K562 (cell line): ENCODE measurements around the gene CLDN20. TPM values are rescaled to one million over a fixed set of nuclear protein-coding genes. Genes with fewer than 3 reads are reported as not detected.

Experiments used
- ATAC-seq: fragments of 200-7000 bp; cut with Tn5 transposase; 3 replicates; pipeline ENCODE4 v1.9.1; 2020; ENCODE audit warnings: moderate library complexity
- BruUV-seq: library from RNA; stranded (reverse); fragments of 400-500 nt; replicated peaks from 2 replicates; lab custom pipeline; 2021; lab: Mats Ljungman, UMichigan
- CTCF ChIA-PET: fragments of 300-600 bp; formaldehyde crosslinking; extraction: SDS; loops from one replicate; lab custom pipeline; 2021; ENCODE audit warnings: low intra/inter-chr PET ratio; lab: Yijun Ruan, JAX
- POLR2A ChIA-PET: fragments of 300-600, 350-650 bp; sonication (Branson Sonifier 250); formaldehyde crosslinking; extraction: SDS; loops from one replicate; lab custom pipeline; 2021; ENCODE audit warnings: antibody characterized with exemption, inconsistent platforms; lab: Yijun Ruan, JAX
- DNase-seq, 4 experiments: peaks; one replicate each; pipeline versions ENCODE4 v3.0.0 to v3.0.0-alpha.2; 2011 to 2018; ENCODE audit warnings: low spot score in 3 of 4, mixed read lengths in 3 of 4; ENCODE audit errors: extremely low read depth in 1 of 4
- FAIRE-seq: peaks from 2 replicates; lab custom pipeline; 2011; peaks lifted over from hg19 to GRCh38; lab: Jason Lieb, UNC
- H2AFZ ChIP-seq: 2 replicates; pipeline ENCODE4 v1.6.0; 2011; ENCODE audit warnings: low read depth, low read length, control low read depth, inconsistent platforms
- H3K27ac ChIP-seq: fragments of 200-600 bp; 3 replicates; pipeline ENCODE4 v1.8.0; 2011; ENCODE audit warnings: low read depth, mild to moderate bottlenecking, control low read depth, inconsistent platforms, low read length, moderate library complexity, mixed read lengths; ENCODE audit errors: extremely low read depth
- H3K27me3 ChIP-seq, 2 experiments: fragments of 300-600 bp in 1 of 2; 2 replicates in 1 of 2; 3 replicates in 1 of 2; pipeline versions ENCODE4 v1.6.0 to v1.8.0; 2011; ENCODE audit warnings: inconsistent platforms in 2 of 2, low read length in 2 of 2, mild to moderate bottlenecking in 1 of 2, mixed read lengths in 1 of 2, moderate library complexity in 1 of 2; ENCODE audit not compliant: control insufficient read depth in 2 of 2, insufficient read depth in 2 of 2
- H3K36me3 ChIP-seq: fragments of 300-600 bp; 3 replicates; pipeline ENCODE4 v1.8.0; 2011; ENCODE audit warnings: mild to moderate bottlenecking, low read length, inconsistent platforms; ENCODE audit not compliant: control insufficient read depth, insufficient read depth
- H3K4me1 ChIP-seq, 2 experiments: fragments of 200-600 bp in 1 of 2; replicated peaks in 1 of 2; 2 replicates in 1 of 2; 3 replicates in 1 of 2; pipeline versions ENCODE4 v1.5.1 to v1.8.0; 2011; ENCODE audit warnings: inconsistent platforms in 2 of 2, low read length in 2 of 2, mild to moderate bottlenecking in 1 of 2, mixed read lengths in 1 of 2, moderate library complexity in 1 of 2; ENCODE audit not compliant: control insufficient read depth in 2 of 2, insufficient read depth in 2 of 2
- H3K4me2 ChIP-seq: 2 replicates; pipeline ENCODE4 v1.6.1; 2011; ENCODE audit warnings: low read length, control low read depth, inconsistent platforms, mixed read lengths; ENCODE audit not compliant: insufficient read depth
- H3K4me3 ChIP-seq: fragments of 200-600 bp; sonication (generic), shearing (Covaris generic); 2 replicates; pipeline ENCODE4 v1.5.1; 2016; ENCODE audit warnings: control low read depth, inconsistent platforms
- H3K79me2 ChIP-seq: fragments of 200-600 bp; 3 replicates; pipeline ENCODE4 v1.8.0; 2011; ENCODE audit warnings: low read length, inconsistent platforms; ENCODE audit not compliant: control insufficient read depth, insufficient read depth
- H3K9ac ChIP-seq, 2 experiments: 2 replicates each; pipeline versions ENCODE4 v1.6.0 to v1.6.1; 2011; ENCODE audit warnings: low read depth in 2 of 2, low read length in 2 of 2, control low read depth in 1 of 2, inconsistent platforms in 1 of 2, mild to moderate bottlenecking in 1 of 2, mixed read lengths in 1 of 2; ENCODE audit not compliant: insufficient read depth in 1 of 2
- H3K9me1 ChIP-seq: one replicate; pipeline ENCODE4 v1.6.0; 2011; ENCODE audit warnings: inconsistent platforms, mild to moderate bottlenecking, low read length, moderate library complexity; ENCODE audit not compliant: control insufficient read depth, insufficient read depth
- H3K9me3 ChIP-seq: replicated peaks from 2 replicates; pipeline ENCODE4 v1.5.1; 2011; ENCODE audit warnings: low read depth, low read length, inconsistent platforms; ENCODE audit not compliant: control insufficient read depth, insufficient read depth
- H4K20me1 ChIP-seq: replicated peaks from 2 replicates; pipeline ENCODE4 v1.6.1; 2011; ENCODE audit warnings: low read length, inconsistent platforms, mixed read lengths; ENCODE audit not compliant: control insufficient read depth, insufficient read depth
- CBX2 ChIP-seq: fragments of 200-600 bp; sonication (generic); IDR thresholded peaks from one replicate; pipeline ENCODE4 v1.6.1; 2012; ENCODE audit warnings: mild to moderate bottlenecking, low read length, inconsistent platforms; ENCODE audit not compliant: insufficient read depth, poor library complexity, severe bottlenecking
- JUN ChIP-seq, 2 experiments: sonication (generic) in 1 of 2; formaldehyde crosslinking in 1 of 2; IDR thresholded peaks; 2 replicates each; pipeline versions ENCODE4 v1.6.1 to v1.8.0; 2012 to 2022; ENCODE audit warnings: borderline replicate concordance in 2 of 2, mild to moderate bottlenecking in 2 of 2, improper control_type of control experiment in 1 of 2, low read depth in 1 of 2, low read length in 1 of 2, missing genetic modification reagents in 1 of 2
- PCBP2 ChIP-seq: fragments of 200-400 bp; formaldehyde crosslinking; IDR thresholded peaks from 2 replicates; pipeline ENCODE4 v1.6.1; 2018; ENCODE audit warnings: low read length, low read depth, mild to moderate bottlenecking, moderate library complexity; ENCODE audit not compliant: poor library complexity, severe bottlenecking
- POU5F1 ChIP-seq: fragments of 150-350 bp; IDR thresholded peaks from 2 replicates; pipeline ENCODE4 v1.6.1; 2014; ENCODE audit warnings: borderline replicate concordance, low read length, low read depth, mild to moderate bottlenecking; ENCODE audit not compliant: partially characterized antibody
- RBBP5 ChIP-seq: fragments of 200-600 bp; sonication (generic); IDR thresholded peaks from 2 replicates; pipeline ENCODE4 v1.6.1; 2012; ENCODE audit warnings: borderline replicate concordance, mild to moderate bottlenecking, low read length, control low read depth, inconsistent platforms; ENCODE audit not compliant: insufficient read depth, poor library complexity, severe bottlenecking
- SAP30 ChIP-seq: fragments of 200-600 bp; sonication (generic); IDR thresholded peaks from 2 replicates; pipeline ENCODE4 v1.6.1; 2012; ENCODE audit warnings: borderline replicate concordance, low read depth, mild to moderate bottlenecking, moderate library complexity, low read length, control low read depth, inconsistent platforms; ENCODE audit not compliant: insufficient read depth, poor library complexity, severe bottlenecking
- SNIP1 ChIP-seq: fragments of 450-650 bp; IDR thresholded peaks from 2 replicates; pipeline ENCODE4 v1.7.1; 2017; ENCODE audit warnings: low read depth, mild to moderate bottlenecking
- SPI1 ChIP-seq: IDR thresholded peaks from 2 replicates; pipeline ENCODE4 v1.6.1; 2011; ENCODE audit warnings: low read depth, low read length, control low read depth, borderline replicate concordance
- SRF ChIP-seq, 2 experiments: fragments of 250-450, 450-650 bp in 1 of 2; sonication (Bioruptor Pico) in 1 of 2; sonication (generic) in 1 of 2; formaldehyde crosslinking; IDR thresholded peaks; 2 replicates each; pipeline versions ENCODE4 v1.5.0 to v1.5.1; 2020 to 2022; ENCODE audit warnings: mild to moderate bottlenecking in 1 of 2, missing genetic modification reagents in 1 of 2
- TGIF2 ChIP-seq: sonication (generic); formaldehyde crosslinking; IDR thresholded peaks from 2 replicates; pipeline ENCODE4 v1.8.1; 2022; ENCODE audit warnings: mild to moderate bottlenecking, missing genetic modification reagents, moderate library complexity
- ZNF431 ChIP-seq: sonication (generic); formaldehyde crosslinking; IDR thresholded peaks from 2 replicates; pipeline ENCODE4 v1.8.0; 2022; ENCODE audit warnings: mild to moderate bottlenecking, missing genetic modification reagents
- ZNF655 ChIP-seq: fragments of 250-450 bp; sonication (Bioruptor Pico); IDR thresholded peaks from 2 replicates; pipeline ENCODE4 v1.5.0; 2021
- WGBS: fragments of 100-300 bp; shearing (Covaris generic); methylation state at CpG from one replicate; pipeline ENCODE4 v1.1.6; 2016; ENCODE audit warnings: low coverage, mixed read lengths; ENCODE audit not compliant: insufficient coverage; ENCODE audit errors: missing lambda C conversion rate; 5-methylcytosine and 5-hydroxymethylcytosine counted together
- in situ Hi-C: fragments of 300-500 bp; cut with MboI; formaldehyde crosslinking; loops from 4 replicates; pipeline ENCODE4 v1.15.0; 2018; ENCODE audit warnings: inconsistent platforms, mixed read lengths
- intact Hi-C: fragments of 100-400 bp; cut with micrococcal nuclease; formaldehyde crosslinking; loops from 2 replicates; pipeline ENCODE4 v1.14.2; 2022
- polyA plus RNA-seq, 8 experiments: library from polyadenylated mRNA; depleted of rRNA in 4 of 8; stranded (reverse) in 5 of 8; unstranded in 3 of 8; fragments of >200 nt; fragmentation: Nextera tagmentation in 2 of 8; fragmentation: Illumina TruSeq in 1 of 8; extraction: Ambion mirVana in 2 of 8; extraction: Trizol in 1 of 8; gene quantifications; 2 replicates each; pipeline versions ENCODE4 v1.2.1 to v1.2.3, GENCODE V29; 2011 to 2014; ENCODE audit warnings: inconsistent platforms in 1 of 8, missing spikeins in 1 of 8
- total RNA-seq, 7 experiments: library from RNA; depleted of rRNA in 6 of 7; stranded (reverse); fragments of >200 nt in 6 of 7; fragmentation: Illumina TruSeq in 2 of 7; extraction: Trizol in 2 of 7; gene quantifications; 2 replicates each; pipeline versions ENCODE4 v1.2.1 to v1.2.3, GENCODE V29; 2011 to 2021; ENCODE audit warnings: low replicate concordance in 1 of 7

Gene CLDN20
- total and polyA plus RNA-seq, 9 of the 15 experiments (the other 6 are each of a cell fraction or from before 2014, with no cell fraction given), result not detected

- Histone ChIP-seq H3K4me2 (no peak overlapping the region), H3K36me3 (no peaks in the 10 kb centered on the region), H4K20me1 (no peaks in the 10 kb centered on the region), H3K9me1 (no peaks in the 10 kb centered on the region), H2AFZ (no peak overlapping the region), H3K9ac (no peak overlapping the region), H3K4me3 (no peak overlapping the region), H3K4me1 (peaks cover 0 to 5% of the 10 kb centered on the region in 2 experiments; a peak in 1 of 5 replicates), H3K79me2 (no peaks in the 10 kb centered on the region), H3K9me3 (no peaks in the 10 kb centered on the region), H3K27ac (no peak overlapping the region), H3K27me3 (peaks cover 42 to 68% of the 10 kb centered on the region in 2 experiments)
- no peak for TF ChIP-seq SAP30
- no peak for TF ChIP-seq PCBP2
- no peak for FAIRE-seq
- ChIA-PET CTCF (no interaction called here), POLR2A (interaction anchor here (0.7 kb wide), 1 partner anchor 77 kb away, joined by 3 read pairs; no protein-coding TSS in a partner anchor)
- 0% methylated on average over 4 of the region's 4 CpGs for WGBS
- in situ Hi-C loops (no loop called here), intact Hi-C loops (no loop called here)
- BruUV-seq, result no TSS peak
- no peak for DNase-seq
- ATAC-seq, result no peak
These were observed 47.9 kb upstream of the CLDN20 start for GRCh38 chr6:155215906-155216305.

- Histone ChIP-seq H3K4me1 (peaks cover 0 to 5% of the 10 kb centered on the region in 2 experiments; a peak in 1 of 5 replicates), H3K4me3 (no peak overlapping the region), H3K4me2 (no peak overlapping the region), H3K27me3 (peaks cover 47 to 73% of the 10 kb centered on the region in 2 experiments), H3K9me3 (no peaks in the 10 kb centered on the region), H3K9ac (no peak overlapping the region), H3K9me1 (no peaks in the 10 kb centered on the region), H3K27ac (no peak overlapping the region), H3K36me3 (no peaks in the 10 kb centered on the region), H4K20me1 (no peaks in the 10 kb centered on the region), H2AFZ (no peak overlapping the region), H3K79me2 (no peaks in the 10 kb centered on the region)
- ATAC-seq, result peak; percentile 43; the same call in 2 of the 3 replicates
- CTCF ChIA-PET, result no interaction called here
- TF ChIP-seq TGIF2 (CRISPR knock-in tag) (no peak), CBX2 (no peak), ZNF655 (CRISPR knock-in tag) (no peak), ZNF431 (no peak), SNIP1 (no peak), POU5F1 (no peak), SRF (CRISPR knock-in tag; IDR thresholded peaks at IDR 0.05) (no peak), SPI1 (no peak), JUN (IDR thresholded peaks at IDR 0.05; ENCODE audit: borderline replicate concordance, low read depth, low read length) (no peak), JUN (CRISPR knock-in tag; IDR thresholded peaks at IDR 0.05; ENCODE audit: borderline replicate concordance) (no peak), RBBP5 (no peak)
- POLR2A ChIA-PET, result interaction anchor here (0.6 to 0.7 kb wide), 3 partner anchors 76 to 1951 kb away, joined by 3 read pairs; no protein-coding TSS in a partner anchor
- FAIRE-seq, result no peak
- intact Hi-C loops, result no loop called here
- in situ Hi-C loops, result no loop called here
- 0% methylated on average over 11 of the region's 11 CpGs for WGBS
- no TSS peak for BruUV-seq
- no peak for DNase-seq
These were observed 47.3 kb upstream of the CLDN20 start for GRCh38 chr6:155216312-155217046.
